HepG2 (cell line): Measurements from ENCODE around the gene L2HGDH. TPM values are rescaled to one million over a fixed set of nuclear protein-coding genes. Genes with fewer than 3 reads are reported as not detected.

Source experiments
- ARHGAP35 ChIP-seq: sonication (generic); formaldehyde crosslinking; IDR thresholded peaks from 2 replicates; pipeline ENCODE4 v1.9.0; 2022; ENCODE audit warnings: mild to moderate bottlenecking, inconsistent platforms, moderate library complexity, missing genetic modification reagents, borderline replicate concordance
- ARNT2 ChIP-seq: sonication (generic); formaldehyde crosslinking; IDR thresholded peaks from 2 replicates; pipeline ENCODE4 v1.8.0; 2022; ENCODE audit warnings: mild to moderate bottlenecking, low read depth, missing genetic modification reagents, moderate library complexity
- EHMT2 ChIP-seq: fragments of 200-600 bp; sonication (generic); IDR thresholded peaks from 2 replicates; pipeline ENCODE4 v1.7.0; 2017; ENCODE audit warnings: antibody characterized with exemption, low read depth, low read length, borderline replicate concordance
- FOXA1 ChIP-seq, 2 experiments: fragments of 450-650 bp in 1 of 2; sonication (generic) in 1 of 2; formaldehyde crosslinking in 1 of 2; IDR thresholded peaks; 2 replicates each; pipeline versions ENCODE4 v1.4.0 to v1.6.1; 2016 to 2020; ENCODE audit warnings: missing genetic modification reagents in 1 of 2
- FOXA3 ChIP-seq: IDR thresholded peaks from 2 replicates; pipeline ENCODE4 v1.6.1; 2016; ENCODE audit warnings: missing genetic modification reagents, missing compliant biosample characterization
- FOXP1 ChIP-seq, 2 experiments: fragments of 450-650 bp in 1 of 2; IDR thresholded peaks; 2 replicates each; pipeline ENCODE4 v1.6.1; 2017 to 2018; ENCODE audit warnings: antibody characterized with exemption in 1 of 2
- GRHL1 ChIP-seq: sonication (generic); formaldehyde crosslinking; conservative IDR thresholded peaks from 2 replicates; pipeline ENCODE4 v1.8.0; 2022; ENCODE audit warnings: missing genetic modification reagents
- HCFC1 ChIP-seq: fragments of 150-350 bp; IDR thresholded peaks from 2 replicates; pipeline ENCODE4 v1.6.1; 2014; ENCODE audit warnings: low read depth, low read length
- PATZ1 ChIP-seq: sonication (generic); formaldehyde crosslinking; IDR thresholded peaks from 2 replicates; pipeline ENCODE4 v1.4.0; 2020; ENCODE audit warnings: missing genetic modification reagents
- POLR2AphosphoS5 ChIP-seq: IDR thresholded peaks from 2 replicates; pipeline ENCODE4 v1.6.1; 2012; ENCODE audit warnings: low read depth, low read length
- POLR2G ChIP-seq: fragments of 200-400 bp; formaldehyde crosslinking; IDR thresholded peaks from 2 replicates; pipeline ENCODE4 v1.6.1; 2018; ENCODE audit warnings: mild to moderate bottlenecking, low read depth, low read length, moderate library complexity
- RAD51 ChIP-seq: fragments of 450-650 bp; IDR thresholded peaks from 2 replicates; pipeline ENCODE4 v1.6.1; 2016; ENCODE audit warnings: borderline replicate concordance
- REL ChIP-seq: sonication (generic); formaldehyde crosslinking; conservative IDR thresholded peaks from 2 replicates; pipeline ENCODE4 v1.8.0; 2022; ENCODE audit warnings: mild to moderate bottlenecking, missing genetic modification reagents, moderate library complexity
- REXO4 ChIP-seq: sonication (generic); formaldehyde crosslinking; IDR thresholded peaks from 2 replicates; pipeline ENCODE4 v1.8.0; 2022; ENCODE audit warnings: missing genetic modification reagents, mild to moderate bottlenecking, borderline replicate concordance
- SALL1 ChIP-seq: sonication (generic); formaldehyde crosslinking; IDR thresholded peaks from 2 replicates; pipeline ENCODE4 v1.8.0; 2022; ENCODE audit warnings: mild to moderate bottlenecking, missing genetic modification reagents
- TGIF2 ChIP-seq: IDR thresholded peaks from 2 replicates; pipeline ENCODE4 v1.6.1; 2016; ENCODE audit warnings: control low read depth, missing compliant biosample characterization
- TRIM24 ChIP-seq: sonication (generic); formaldehyde crosslinking; IDR thresholded peaks from 2 replicates; pipeline ENCODE4 v1.8.0; 2022; ENCODE audit warnings: mild to moderate bottlenecking, missing genetic modification reagents
- ZBTB38 ChIP-seq: sonication (generic); formaldehyde crosslinking; IDR thresholded peaks from 2 replicates; pipeline ENCODE4 v1.5.1; 2020; ENCODE audit warnings: mild to moderate bottlenecking, missing genetic modification reagents
- ZFAT ChIP-seq: sonication (generic); formaldehyde crosslinking; conservative IDR thresholded peaks from 2 replicates; pipeline ENCODE4 v1.8.1; 2023; ENCODE audit warnings: missing genetic modification reagents, inconsistent platforms
- ZNF235 ChIP-seq: sonication (generic); formaldehyde crosslinking; IDR thresholded peaks from 2 replicates; pipeline ENCODE4 v1.8.1; 2023; ENCODE audit warnings: mild to moderate bottlenecking, missing genetic modification reagents, borderline replicate concordance
- ZNF331 ChIP-seq: sonication (generic); formaldehyde crosslinking; IDR thresholded peaks from 2 replicates; pipeline ENCODE4 v1.4.0; 2020; ENCODE audit warnings: missing genetic modification reagents
- ZNF496 ChIP-seq: sonication (generic); formaldehyde crosslinking; IDR thresholded peaks from 2 replicates; pipeline ENCODE4 v1.8.1; 2023; ENCODE audit warnings: mild to moderate bottlenecking, moderate library complexity, missing genetic modification reagents; ENCODE audit not compliant: insufficient replicate concordance
- ZNF580 ChIP-seq: IDR thresholded peaks from 2 replicates; pipeline ENCODE4 v1.6.1; 2016; ENCODE audit warnings: low read depth, borderline replicate concordance
- ZNF83 ChIP-seq: sonication (generic); formaldehyde crosslinking; IDR thresholded peaks from 2 replicates; pipeline ENCODE4 v1.4.0; 2020; ENCODE audit warnings: missing genetic modification reagents, mild to moderate bottlenecking, borderline replicate concordance
- ZSCAN5A ChIP-seq: sonication (generic); formaldehyde crosslinking; IDR thresholded peaks from 2 replicates; pipeline ENCODE4 v1.8.0; 2022; ENCODE audit warnings: mild to moderate bottlenecking, missing genetic modification reagents, borderline replicate concordance
- polyA plus RNA-seq, 8 experiments: library from polyadenylated mRNA; depleted of rRNA in 3 of 8; stranded (reverse) in 7 of 8; unstranded in 1 of 8; fragments of >200 nt; fragmentation: Illumina TruSeq in 4 of 8; extraction: Trizol in 4 of 8; gene quantifications; 2 replicates each; pipeline versions ENCODE4 v1.2.1 to v1.2.3, GENCODE V29; 2011 to 2016; ENCODE audit warnings: low read depth in 4 of 8, missing spikeins in 1 of 8, mixed read lengths in 1 of 8; ENCODE audit not compliant: insufficient read depth in 1 of 8
- total RNA-seq, 5 experiments: library from RNA; depleted of rRNA; stranded (reverse); fragments of >200 nt; fragmentation: Illumina TruSeq; extraction: Trizol; gene quantifications; 2 replicates each; pipeline ENCODE4 v1.2.3, GENCODE V29; 2016; ENCODE audit warnings: low read depth in 1 of 5

Gene L2HGDH
- total and polyA plus RNA-seq, 2 of the 13 experiments (the other 11 are each of a cell fraction or from before 2014, with no cell fraction given) = 3.3 to 5.0 TPM

- TF ChIP-seq ZNF83 (CRISPR knock-in tag) (no peak), FOXP1 (IDR thresholded peaks at IDR 0.05) (no peak), FOXP1 (CRISPR knock-in tag; IDR thresholded peaks at IDR 0.05) (no peak), ZNF496 (no peak), FOXA3 (CRISPR knock-in tag) (peak; percentile 46; the same call in 1 of the 2 replicates), FOXA1 (IDR thresholded peaks at IDR 0.05) (no peak), FOXA1 (CRISPR knock-in tag; IDR thresholded peaks at IDR 0.05) (peak; percentile 72), ZNF235 (no peak), TRIM24 (CRISPR knock-in tag) (no peak), RAD51 (no peak), ARHGAP35 (CRISPR knock-in tag) (no peak), PATZ1 (CRISPR knock-in tag) (peak; percentile 89), TGIF2 (CRISPR knock-in tag) (no peak), ZSCAN5A (no peak), POLR2G (no peak), REXO4 (CRISPR knock-in tag) (no peak), ZFAT (CRISPR knock-in tag) (no peak), SALL1 (CRISPR knock-in tag) (peak; percentile 32; the same call in 1 of the 2 replicates), HCFC1 (no peak), ZBTB38 (CRISPR knock-in tag) (no peak), ARNT2 (no peak), POLR2AphosphoS5 (no peak), EHMT2 (no peak), ZNF580 (CRISPR knock-in tag) (0 out of 2 replicates have a peak, but pooled peaks have one; percentile 38), ZNF331 (CRISPR knock-in tag) (no peak), REL (CRISPR knock-in tag) (no peak), GRHL1 (CRISPR knock-in tag) (no peak)
Measured at GRCh38 chr14:50342221-50343078, 30.4 kb upstream of the L2HGDH start (continued).
